Measurements from ENCODE around the gene ALG13. TPM values are rescaled to one million over a fixed set of nuclear protein-coding genes. Genes with fewer than 3 reads are reported as not detected.

The ALG13 gene
- total RNA-seq, 4 donors from 2014 or later: 37.4 to 81.5 (median 72.7) TPM

DNA sequence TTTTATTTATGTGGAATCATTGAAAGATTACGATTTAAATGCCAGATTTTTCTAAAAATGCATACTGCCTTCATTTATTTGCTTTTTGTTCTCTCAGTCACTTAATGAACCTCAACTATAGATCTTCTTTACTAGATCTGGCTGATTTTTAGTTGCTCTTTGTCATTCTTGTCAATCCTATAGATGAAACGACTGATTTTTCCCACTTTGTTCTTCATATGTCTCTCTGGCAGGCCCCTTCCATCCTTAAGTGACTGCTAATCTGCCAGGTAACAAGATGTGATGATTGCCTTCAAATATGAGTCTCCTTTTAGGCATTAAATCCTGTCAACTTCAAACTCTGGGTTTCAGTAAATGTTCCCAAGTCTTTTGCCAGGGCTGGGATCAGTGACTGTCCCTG, 61.0 kb downstream of the ALG13 start:
- no peak overlapping the region for H3K27ac ChIP-seq
- H3K27me3 ChIP-seq: no peaks in the 10 kb centered on the region
- H3K36me3 ChIP-seq: no peaks in the 10 kb centered on the region
- no peak for DNase-seq
- intact Hi-C loops (cut with DNase I; ENCODE audit: low total_unique reads): no loop called here
- no peak overlapping the region for H3K4me3 ChIP-seq
- no peak for TF ChIP-seq POLR2A (IDR thresholded peaks at IDR 0.05)
- TF ChIP-seq CTCF (IDR thresholded peaks at IDR 0.05): no peak
- H3K4me1 ChIP-seq: no peaks in the 10 kb centered on the region
- no peaks in the 10 kb centered on the region for H3K9me3 ChIP-seq

- no peak for TF ChIP-seq POLR2A (IDR thresholded peaks at IDR 0.05)
- no peak for TF ChIP-seq CTCF (IDR thresholded peaks at IDR 0.05)
- no peaks in the 10 kb centered on the region for H3K9me3 ChIP-seq
- no peaks in the 10 kb centered on the region for H3K36me3 ChIP-seq
- no peak overlapping the region for H3K27ac ChIP-seq
- H3K4me1 ChIP-seq: no peaks in the 10 kb centered on the region
- H3K4me3 ChIP-seq: no peak overlapping the region
- no peak for DNase-seq
- intact Hi-C loops (cut with DNase I; ENCODE audit: low total_unique reads): no loop called here
- H3K27me3 ChIP-seq: no peaks in the 10 kb centered on the region
These were observed 62.3 kb downstream of the ALG13 start for GRCh38 chrX:111743316-111743715.

- no peaks in the 10 kb centered on the region for H3K4me1 ChIP-seq
- TF ChIP-seq CTCF (IDR thresholded peaks at IDR 0.05) (no peak), POLR2A (IDR thresholded peaks at IDR 0.05) (no peak)
- no peak for DNase-seq
- no peaks in the 10 kb centered on the region for H3K9me3 ChIP-seq
- H3K36me3 ChIP-seq: no peaks in the 10 kb centered on the region
- H3K27ac ChIP-seq: no peak overlapping the region
- H3K4me3 ChIP-seq: no peak overlapping the region
- intact Hi-C loops (cut with DNase I; ENCODE audit: low total_unique reads): no loop called here
- H3K27me3 ChIP-seq: peaks cover 0 to 5% of the 10 kb centered on the region in 2 donors
These were observed 75.5 kb downstream of the ALG13 start for GRCh38 chrX:111756486-111756885.

DNA sequence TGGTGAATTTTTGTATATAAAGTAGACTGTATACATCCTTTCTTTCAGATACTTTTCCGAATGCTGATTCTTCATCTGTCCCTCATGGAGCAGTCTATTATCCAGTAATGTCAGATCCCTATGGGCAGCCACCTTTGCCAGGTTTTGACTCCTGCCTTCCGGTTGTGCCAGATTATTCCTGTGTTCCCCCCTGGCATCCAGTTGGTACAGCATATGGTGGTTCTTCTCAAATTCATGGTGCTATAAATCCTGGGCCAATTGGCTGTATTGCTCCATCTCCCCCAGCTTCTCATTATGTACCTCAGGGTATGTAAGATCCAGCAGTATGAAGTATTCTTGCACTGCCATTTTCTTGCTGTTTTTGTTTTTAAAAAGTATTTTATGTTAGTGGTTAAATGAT, 78.7 kb downstream of the ALG13 start:
- intact Hi-C loops (cut with DNase I; ENCODE audit: low total_unique reads): no loop called here

DNA sequence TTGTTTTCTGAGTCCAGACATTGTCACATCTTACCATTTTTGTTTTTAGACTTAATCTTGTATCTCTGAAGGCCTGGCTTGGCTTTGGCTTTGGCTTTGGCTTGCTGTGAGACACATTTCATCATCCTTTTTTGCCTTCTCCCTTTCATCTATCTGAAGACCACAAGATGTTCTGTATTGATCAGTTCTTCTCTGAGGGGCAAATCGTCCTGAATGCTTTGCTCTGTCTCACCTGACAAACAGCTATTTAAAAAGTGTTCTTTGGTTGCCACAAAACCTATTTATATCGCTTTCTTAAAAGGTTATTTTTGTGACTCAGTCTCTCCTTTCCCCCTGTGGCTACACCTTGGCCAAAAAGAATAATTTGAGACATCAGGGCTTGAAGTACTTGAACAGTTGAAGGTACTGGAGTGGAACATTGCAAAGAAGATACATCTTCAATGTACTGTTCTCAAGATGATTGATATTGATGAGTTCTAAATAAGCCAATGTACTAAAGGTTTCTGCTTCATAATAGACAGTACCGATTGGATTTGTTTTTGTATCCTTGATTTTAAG, 80.7 kb downstream of the ALG13 start:
- Histone ChIP-seq H3K4me1 (no peaks in the 10 kb centered on the region), H3K4me3 (no peak overlapping the region), H3K36me3 (no peaks in the 10 kb centered on the region), H3K9me3 (no peaks in the 10 kb centered on the region), H3K27me3 (peaks cover 0 to 5% of the 10 kb centered on the region in 2 donors), H3K27ac (no peak overlapping the region)
- TF ChIP-seq POLR2A (IDR thresholded peaks at IDR 0.05): no peak
- no peak for TF ChIP-seq CTCF (IDR thresholded peaks at IDR 0.05)
- no peak for DNase-seq
- intact Hi-C loops (cut with DNase I; ENCODE audit: low total_unique reads): no loop called here

More for the DNA sequence above, 78.7 kb downstream of the ALG13 start:
- H3K4me1 ChIP-seq: no peaks in the 10 kb centered on the region
- no peaks in the 10 kb centered on the region for H3K9me3 ChIP-seq
- no peak for DNase-seq
- no peak overlapping the region for H3K27ac ChIP-seq
- no peak overlapping the region for H3K4me3 ChIP-seq
- TF ChIP-seq CTCF (IDR thresholded peaks at IDR 0.05): no peak
- TF ChIP-seq POLR2A (IDR thresholded peaks at IDR 0.05): no peak
- no peaks in the 10 kb centered on the region for H3K36me3 ChIP-seq
- H3K27me3 ChIP-seq: peaks cover 0 to 5% of the 10 kb centered on the region in 2 donors

Measured in uterus (tissue), 4 donors.